OCI-LY3 (cell line): Measurements from ENCODE around the gene WLS.

Source experiments
- EZH2phosphoT487 ChIP-seq: fragments of 200-600 bp; shearing (Covaris generic); IDR thresholded peaks from 2 replicates; pipeline ENCODE4 v1.6.1; 2018; ENCODE audit warnings: antibody characterized with exemption, mixed run types, low read depth
- TF ChIP-seq, protein P1 (sequence below): fragments of 200-600, 300-600 bp; sonication (generic); IDR thresholded peaks from 2 replicates; pipeline ENCODE4 v1.5.1; 2014; ENCODE audit warnings: antibody characterized with exemption, low read length, low read depth

DNA sequence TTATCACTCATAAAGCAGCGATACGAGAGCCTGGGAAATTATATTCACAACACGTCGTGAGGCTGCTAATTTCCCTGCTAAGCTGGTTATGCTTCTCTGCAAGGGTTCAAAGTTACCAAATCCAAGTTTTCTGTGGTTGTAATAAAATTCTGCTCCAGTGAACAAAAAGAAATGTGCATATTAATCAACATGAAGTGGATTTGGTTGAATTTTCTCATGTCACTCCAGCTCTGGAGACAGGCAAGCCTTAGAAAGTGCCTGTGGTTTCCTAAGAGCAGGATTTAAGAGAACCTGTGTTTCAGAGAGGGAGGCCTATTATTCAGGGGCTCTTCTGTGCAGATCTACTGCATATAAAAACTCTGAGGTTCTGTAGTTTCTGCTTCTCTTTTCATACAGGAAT lies 87.5 kb downstream of the WLS start:
- TF ChIP-seq, protein P1, sequence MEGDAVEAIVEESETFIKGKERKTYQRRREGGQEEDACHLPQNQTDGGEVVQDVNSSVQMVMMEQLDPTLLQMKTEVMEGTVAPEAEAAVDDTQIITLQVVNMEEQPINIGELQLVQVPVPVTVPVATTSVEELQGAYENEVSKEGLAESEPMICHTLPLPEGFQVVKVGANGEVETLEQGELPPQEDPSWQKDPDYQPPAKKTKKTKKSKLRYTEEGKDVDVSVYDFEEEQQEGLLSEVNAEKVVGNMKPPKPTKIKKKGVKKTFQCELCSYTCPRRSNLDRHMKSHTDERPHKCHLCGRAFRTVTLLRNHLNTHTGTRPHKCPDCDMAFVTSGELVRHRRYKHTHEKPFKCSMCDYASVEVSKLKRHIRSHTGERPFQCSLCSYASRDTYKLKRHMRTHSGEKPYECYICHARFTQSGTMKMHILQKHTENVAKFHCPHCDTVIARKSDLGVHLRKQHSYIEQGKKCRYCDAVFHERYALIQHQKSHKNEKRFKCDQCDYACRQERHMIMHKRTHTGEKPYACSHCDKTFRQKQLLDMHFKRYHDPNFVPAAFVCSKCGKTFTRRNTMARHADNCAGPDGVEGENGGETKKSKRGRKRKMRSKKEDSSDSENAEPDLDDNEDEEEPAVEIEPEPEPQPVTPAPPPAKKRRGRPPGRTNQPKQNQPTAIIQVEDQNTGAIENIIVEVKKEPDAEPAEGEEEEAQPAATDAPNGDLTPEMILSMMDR, result no peak
- no peak for TF ChIP-seq EZH2phosphoT487
